ENCODE results near the gene GP2.

GP2 gene

GRCh38 chr16:20348365-20349185, 21.3 kb upstream of the GP2 start:
- H3K79me2 ChIP-seq = no peaks in the 10 kb centered on the region
- no peak overlapping the region for H3K27ac ChIP-seq
- H2AFZ ChIP-seq = no peak overlapping the region
- no peaks in the 10 kb centered on the region for H3K27me3 ChIP-seq (ENCODE audit: control insufficient read depth, insufficient read depth, low read length)
- H3K4me1 ChIP-seq = no peaks in the 10 kb centered on the region
- no peaks in the 10 kb centered on the region for H3K36me3 ChIP-seq (ENCODE audit: control insufficient read depth, insufficient read depth, low read length)
- no peak overlapping the region for H3K4me3 ChIP-seq (ENCODE audit: low read depth, low read length)
- no peak overlapping the region for H3K4me2 ChIP-seq (ENCODE audit: low read length)
- H3K9ac ChIP-seq = no peak overlapping the region
- TF ChIP-seq, protein P1, sequence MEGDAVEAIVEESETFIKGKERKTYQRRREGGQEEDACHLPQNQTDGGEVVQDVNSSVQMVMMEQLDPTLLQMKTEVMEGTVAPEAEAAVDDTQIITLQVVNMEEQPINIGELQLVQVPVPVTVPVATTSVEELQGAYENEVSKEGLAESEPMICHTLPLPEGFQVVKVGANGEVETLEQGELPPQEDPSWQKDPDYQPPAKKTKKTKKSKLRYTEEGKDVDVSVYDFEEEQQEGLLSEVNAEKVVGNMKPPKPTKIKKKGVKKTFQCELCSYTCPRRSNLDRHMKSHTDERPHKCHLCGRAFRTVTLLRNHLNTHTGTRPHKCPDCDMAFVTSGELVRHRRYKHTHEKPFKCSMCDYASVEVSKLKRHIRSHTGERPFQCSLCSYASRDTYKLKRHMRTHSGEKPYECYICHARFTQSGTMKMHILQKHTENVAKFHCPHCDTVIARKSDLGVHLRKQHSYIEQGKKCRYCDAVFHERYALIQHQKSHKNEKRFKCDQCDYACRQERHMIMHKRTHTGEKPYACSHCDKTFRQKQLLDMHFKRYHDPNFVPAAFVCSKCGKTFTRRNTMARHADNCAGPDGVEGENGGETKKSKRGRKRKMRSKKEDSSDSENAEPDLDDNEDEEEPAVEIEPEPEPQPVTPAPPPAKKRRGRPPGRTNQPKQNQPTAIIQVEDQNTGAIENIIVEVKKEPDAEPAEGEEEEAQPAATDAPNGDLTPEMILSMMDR (IDR thresholded peaks at IDR 0.05) = no peak
- H3K9me3 ChIP-seq (ENCODE audit: control insufficient read depth, low read length) = no peaks in the 10 kb centered on the region

GRCh38 chr16:20347666-20348364, 20.5 kb upstream of the GP2 start:
- Histone ChIP-seq H3K27me3 (ENCODE audit: control insufficient read depth, insufficient read depth, low read length) (no peaks in the 10 kb centered on the region), H3K9ac (no peak overlapping the region), H3K27ac (no peak overlapping the region), H3K4me3 (ENCODE audit: low read depth, low read length) (no peak overlapping the region), H3K4me2 (ENCODE audit: low read length) (no peak overlapping the region), H3K4me1 (no peaks in the 10 kb centered on the region), H2AFZ (no peak overlapping the region), H3K79me2 (no peaks in the 10 kb centered on the region), H3K9me3 (ENCODE audit: control insufficient read depth, low read length) (no peaks in the 10 kb centered on the region), H3K36me3 (ENCODE audit: control insufficient read depth, insufficient read depth, low read length) (no peaks in the 10 kb centered on the region)
- TF ChIP-seq, protein P1 (IDR thresholded peaks at IDR 0.05) = no peak

DNA sequence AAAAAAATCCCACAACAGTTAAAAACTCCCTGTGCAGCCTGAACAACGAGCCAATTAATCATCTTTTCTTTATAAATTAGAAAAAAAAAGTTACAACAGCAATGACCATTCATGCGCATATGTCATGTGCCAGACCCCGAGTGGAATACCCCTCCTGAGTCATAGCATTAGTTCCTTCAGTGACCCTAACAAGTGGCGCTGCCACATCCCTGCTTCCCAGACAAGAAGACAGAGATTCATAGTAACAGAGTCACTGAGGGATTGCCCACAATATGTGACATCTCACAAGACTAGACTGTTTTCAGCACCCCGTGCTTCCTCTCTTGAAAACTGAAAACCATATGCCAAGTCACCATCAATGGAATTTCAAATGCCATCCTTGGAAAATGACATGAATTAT, 17.3 kb upstream of the GP2 start:
- no peak overlapping the region for H3K27ac ChIP-seq
- no peak overlapping the region for H2AFZ ChIP-seq
- H3K9ac ChIP-seq = no peak overlapping the region
- no peaks in the 10 kb centered on the region for H3K27me3 ChIP-seq (ENCODE audit: control insufficient read depth, insufficient read depth, low read length)
- H3K4me1 ChIP-seq = no peaks in the 10 kb centered on the region
- no peaks in the 10 kb centered on the region for H3K36me3 ChIP-seq (ENCODE audit: control insufficient read depth, insufficient read depth, low read length)
- H3K79me2 ChIP-seq = no peaks in the 10 kb centered on the region
- no peaks in the 10 kb centered on the region for H3K9me3 ChIP-seq (ENCODE audit: control insufficient read depth, low read length)
- no peak overlapping the region for H3K4me2 ChIP-seq (ENCODE audit: low read length)
- H3K4me3 ChIP-seq (ENCODE audit: low read depth, low read length) = no peak overlapping the region
- TF ChIP-seq, protein P1 (IDR thresholded peaks at IDR 0.05) = no peak

DNA sequence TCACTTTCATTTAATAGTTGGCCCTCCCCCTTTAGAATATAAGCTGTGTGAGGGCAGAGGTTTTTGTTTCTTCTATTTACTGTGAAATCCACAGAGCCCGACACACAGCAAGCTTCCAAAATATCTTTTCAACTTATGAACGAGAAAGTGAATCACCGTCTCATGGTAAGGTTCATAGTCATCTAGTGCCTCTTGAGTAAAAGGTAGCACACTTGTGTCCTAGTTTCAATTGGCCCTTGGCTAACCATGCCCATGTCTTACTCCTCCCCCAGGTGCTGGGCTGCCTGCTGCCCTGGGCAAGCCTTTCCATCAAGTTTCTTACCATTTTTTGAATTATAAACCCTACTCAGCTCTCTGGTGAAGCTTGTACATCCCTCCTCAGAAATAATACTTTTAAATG, 12.4 kb upstream of the GP2 start:
- Histone ChIP-seq H3K79me2 (no peaks in the 10 kb centered on the region), H3K27me3 (ENCODE audit: control insufficient read depth, insufficient read depth, low read length) (no peaks in the 10 kb centered on the region), H3K9me3 (ENCODE audit: control insufficient read depth, low read length) (no peaks in the 10 kb centered on the region), H3K4me1 (no peaks in the 10 kb centered on the region), H3K27ac (no peak overlapping the region), H3K4me2 (ENCODE audit: low read length) (no peak overlapping the region), H2AFZ (no peak overlapping the region), H3K9ac (no peak overlapping the region), H3K4me3 (ENCODE audit: low read depth, low read length) (no peak overlapping the region), H3K36me3 (ENCODE audit: control insufficient read depth, insufficient read depth, low read length) (no peaks in the 10 kb centered on the region)
- TF ChIP-seq, protein P1 (IDR thresholded peaks at IDR 0.05) = no peak
